Gastroesophageal sphincter (tissue), 3 donors: ENCODE data around the gene FBXL13.

Experiments
- CTCF ChIP-seq, 4 experiments: fragments of 200-600 bp in 2 of 4; fragments of 450-650 bp in 2 of 4; sonication (generic) in 1 of 4; IDR thresholded peaks; one replicate each; pipeline ENCODE4 v1.5.1; 2017 to 2019; ENCODE audit warnings: antibody characterized with exemption in 4 of 4, mild to moderate bottlenecking in 2 of 4, moderate library complexity in 2 of 4
- POLR2A ChIP-seq, 2 donors: fragments of 450-650 bp; IDR thresholded peaks; one replicate each; pipeline ENCODE4 v1.6.1; 2017; ENCODE audit warnings: antibody characterized with exemption in 2 of 2, mild to moderate bottlenecking in 2 of 2, moderate library complexity in 1 of 2

- TF ChIP-seq CTCF (IDR thresholded peaks at IDR 0.05), result no peak
- no peak for TF ChIP-seq POLR2A (IDR thresholded peaks at IDR 0.05)
These were observed 230.7 kb downstream of the FBXL13 start for GRCh38 chr7:102843850-102844249.
